GM23338 (cell line): ENCODE measurements around the gene POTEJ. TPM values are rescaled to one million over a fixed set of nuclear protein-coding genes. Genes with fewer than 3 reads are reported as not detected.
"Not testable (repeated sequence)": the region's sequence is repeated elsewhere in the genome, so short reads cannot be mapped to it uniquely, and the experiment has no call there.

Source experiments
- ATAC-seq: fragments of 200-7000 bp; cut with Tn5 transposase; 3 replicates; pipeline ENCODE4 v1.9.1; 2020
- DNase-seq: peaks from one replicate; pipeline ENCODE4 v3.0.0-alpha.2; 2015; ENCODE audit warnings: low spot score
- H2AFZ ChIP-seq: fragments of 200-600 bp; sonication (generic); 2 replicates; pipeline ENCODE4 v1.8.0; 2016; ENCODE audit warnings: antibody characterized with exemption, mild to moderate bottlenecking, moderate library complexity
- H3F3A ChIP-seq: fragments of 200-600 bp; sonication (generic); replicated peaks from 2 replicates; pipeline ENCODE4 v1.8.0; 2017; ENCODE audit warnings: antibody characterized with exemption, mixed run types, low read depth
- H3K27ac ChIP-seq: fragments of 200-600 bp; sonication (generic); 2 replicates; pipeline ENCODE4 v1.6.1; 2016; ENCODE audit warnings: low read depth
- H3K27me3 ChIP-seq: fragments of 200-600 bp; sonication (generic); 2 replicates; pipeline ENCODE4 v1.8.0; 2016; ENCODE audit warnings: mild to moderate bottlenecking, mixed run types, moderate library complexity; ENCODE audit not compliant: insufficient read depth
- H3K36me3 ChIP-seq: fragments of 200-600 bp; sonication (generic); 2 replicates; pipeline ENCODE4 v1.8.0; 2016; ENCODE audit warnings: mild to moderate bottlenecking; ENCODE audit not compliant: insufficient read depth
- H3K4me1 ChIP-seq: fragments of 200-600 bp; sonication (generic); 2 replicates; pipeline ENCODE4 v1.8.0; 2016; ENCODE audit warnings: mild to moderate bottlenecking, moderate library complexity; ENCODE audit not compliant: insufficient read depth
- H3K4me2 ChIP-seq: fragments of 200-600 bp; sonication (generic); 2 replicates; pipeline ENCODE4 v1.7.1; 2017; ENCODE audit warnings: mixed run types
- H3K4me3 ChIP-seq: fragments of 200-600 bp; sonication (generic); 2 replicates; pipeline ENCODE4 v1.6.1; 2016; ENCODE audit warnings: mixed run types
- H3K79me2 ChIP-seq: fragments of 200-600 bp; sonication (generic); replicated peaks from 2 replicates; pipeline ENCODE4 v1.8.0; 2017; ENCODE audit warnings: mild to moderate bottlenecking; ENCODE audit not compliant: insufficient read depth
- H3K9me2 ChIP-seq: fragments of 200-600 bp; sonication (generic); 2 replicates; pipeline ENCODE4 v1.8.0; 2017; ENCODE audit not compliant: insufficient read depth
- H4K20me1 ChIP-seq: fragments of 200-600 bp; sonication (generic); replicated peaks from 2 replicates; pipeline ENCODE4 v1.8.0; 2017; ENCODE audit warnings: mild to moderate bottlenecking; ENCODE audit not compliant: insufficient read depth
- H3K27ac Mint-ChIP-seq: 2 replicates; pipeline ENCODE4 v1.8.0; 2020; ENCODE audit warnings: inconsistent platforms, mild to moderate bottlenecking, moderate library complexity, mixed read lengths
- H3K27me3 Mint-ChIP-seq: 3 replicates; pipeline ENCODE4 v1.8.0; 2022; ENCODE audit warnings: low read depth, mild to moderate bottlenecking, moderate library complexity, mixed read lengths, inconsistent platforms; ENCODE audit not compliant: insufficient read depth, poor library complexity
- H3K36me3 Mint-ChIP-seq: 3 replicates; pipeline ENCODE4 v1.8.0; 2021; ENCODE audit warnings: low read depth, mild to moderate bottlenecking, inconsistent platforms, moderate library complexity, mixed read lengths
- H3K4me1 Mint-ChIP-seq: 3 replicates; pipeline ENCODE4 v1.8.0; 2020; ENCODE audit warnings: mild to moderate bottlenecking, inconsistent platforms, mixed read lengths
- H3K4me3 Mint-ChIP-seq: 3 replicates; pipeline ENCODE4 v1.8.0; 2021; ENCODE audit warnings: moderate library complexity, mild to moderate bottlenecking, inconsistent platforms, mixed read lengths
- H3K9me3 Mint-ChIP-seq: 3 replicates; pipeline ENCODE4 v1.8.0; 2020; ENCODE audit warnings: moderate library complexity, mild to moderate bottlenecking, inconsistent platforms, mixed read lengths
- POLR2AphosphoS5 ChIP-seq: IDR thresholded peaks from 2 replicates; pipeline ENCODE4 v1.6.1; 2016; ENCODE audit warnings: antibody characterized with exemption, low read depth
- polyA plus RNA-seq: library from polyadenylated mRNA; unstranded; fragments of >200 nt; fragmentation: Nextera tagmentation; extraction: Ambion mirVana; gene quantifications from 2 replicates; pipeline ENCODE4 v1.2.1, GENCODE V29; 2016
- small RNA-seq: library from RNA; depleted of rRNA; stranded (forward); fragments of <200 nt; gene quantifications from one replicate; pipeline ENCODE3, GENCODE V24; 2014; ENCODE audit warnings: low replicate concordance
- total RNA-seq: library from RNA; depleted of rRNA; stranded (reverse); fragments of >200 nt; shearing (Covaris generic); gene quantifications from 2 replicates; pipeline ENCODE4 v1.2.3, GENCODE V29; 2014; rRNA removed
- TF ChIP-seq, protein P1 (sequence below), 2 experiments: fragments of 200-600 bp in 1 of 2; sonication (generic) in 1 of 2; conservative IDR thresholded peaks; 2 replicates each; pipeline versions ENCODE4 v1.5.1 to v1.6.1; 2016 to 2017; ENCODE audit warnings: antibody characterized with exemption in 2 of 2, low read depth in 2 of 2, mild to moderate bottlenecking in 2 of 2, moderate library complexity in 1 of 2

POTEJ gene
- total and polyA plus RNA-seq, 2 experiments from 2014 or later: 0.06 to 0.63 TPM

DNA sequence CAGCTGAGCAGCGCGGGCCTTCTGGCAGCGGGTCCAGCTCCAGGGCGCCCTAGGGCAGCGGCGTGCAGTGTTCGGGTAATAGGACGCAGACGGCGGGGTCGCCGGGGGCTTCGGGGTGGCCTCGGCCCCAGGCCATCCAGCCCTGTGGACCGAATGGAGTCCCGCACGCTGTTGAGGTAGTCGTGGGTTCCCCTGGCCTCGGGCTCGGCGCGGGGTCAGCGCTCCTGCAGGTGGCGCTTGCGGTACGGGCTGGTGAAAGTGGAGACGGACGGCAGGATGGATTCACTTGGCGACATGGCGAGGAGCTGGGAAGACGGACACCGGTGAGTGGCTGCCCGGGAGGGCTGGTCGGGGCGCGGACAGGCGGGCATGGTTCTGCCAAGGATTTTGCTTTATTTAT is 82.2 kb downstream of the POTEJ start:
- not testable (repeated sequence) for H3K36me3 Mint-ChIP-seq, H3K4me1 ChIP-seq, H3K9me2 ChIP-seq, H3K4me1 Mint-ChIP-seq, H3K79me2 ChIP-seq, H3K27me3 Mint-ChIP-seq, H4K20me1 ChIP-seq, H3K36me3 ChIP-seq, H3K27me3 ChIP-seq, H3F3A ChIP-seq, H3K9me3 Mint-ChIP-seq, H3K27ac Mint-ChIP-seq, H3K27ac ChIP-seq
- TF ChIP-seq, protein P1, sequence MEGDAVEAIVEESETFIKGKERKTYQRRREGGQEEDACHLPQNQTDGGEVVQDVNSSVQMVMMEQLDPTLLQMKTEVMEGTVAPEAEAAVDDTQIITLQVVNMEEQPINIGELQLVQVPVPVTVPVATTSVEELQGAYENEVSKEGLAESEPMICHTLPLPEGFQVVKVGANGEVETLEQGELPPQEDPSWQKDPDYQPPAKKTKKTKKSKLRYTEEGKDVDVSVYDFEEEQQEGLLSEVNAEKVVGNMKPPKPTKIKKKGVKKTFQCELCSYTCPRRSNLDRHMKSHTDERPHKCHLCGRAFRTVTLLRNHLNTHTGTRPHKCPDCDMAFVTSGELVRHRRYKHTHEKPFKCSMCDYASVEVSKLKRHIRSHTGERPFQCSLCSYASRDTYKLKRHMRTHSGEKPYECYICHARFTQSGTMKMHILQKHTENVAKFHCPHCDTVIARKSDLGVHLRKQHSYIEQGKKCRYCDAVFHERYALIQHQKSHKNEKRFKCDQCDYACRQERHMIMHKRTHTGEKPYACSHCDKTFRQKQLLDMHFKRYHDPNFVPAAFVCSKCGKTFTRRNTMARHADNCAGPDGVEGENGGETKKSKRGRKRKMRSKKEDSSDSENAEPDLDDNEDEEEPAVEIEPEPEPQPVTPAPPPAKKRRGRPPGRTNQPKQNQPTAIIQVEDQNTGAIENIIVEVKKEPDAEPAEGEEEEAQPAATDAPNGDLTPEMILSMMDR (conservative IDR thresholded peaks at IDR 0.05; ENCODE audit: low read depth in 2 of 2): peak; percentile 42 to 80
- TF ChIP-seq POLR2AphosphoS5: 0 out of 2 replicates have a peak, but pooled peaks have one; percentile 20
- ATAC-seq (peak; percentile 83), DNase-seq (peak; percentile 76)
- H3K4me3 Mint-ChIP-seq: peak overlapping the region; percentile 83
- H2AFZ ChIP-seq: peak overlapping the region; percentile 83
- peak overlapping the region; percentile 78 for H3K4me2 ChIP-seq
- peak overlapping the region; percentile 61 for H3K4me3 ChIP-seq

DNA sequence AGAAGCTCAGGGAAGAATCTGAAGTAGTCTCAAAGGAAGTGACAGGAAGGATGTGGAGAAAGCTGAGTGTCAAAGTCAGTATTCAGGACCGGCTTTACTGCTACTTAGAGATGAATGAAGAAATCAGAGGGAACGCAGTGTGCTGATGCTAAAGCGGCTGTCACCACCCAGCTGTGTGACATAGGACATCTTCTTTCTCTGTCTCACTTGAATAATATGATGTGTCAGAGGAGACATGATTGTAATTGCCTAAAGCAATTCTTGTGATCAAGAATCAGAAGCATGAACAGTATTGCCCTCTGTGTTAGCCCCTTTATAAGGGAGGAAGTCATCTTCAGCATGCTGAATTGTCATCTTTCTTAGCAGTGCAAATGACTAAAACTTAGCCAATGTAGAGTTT is 92.0 kb downstream of the POTEJ start:
- DNase-seq, H3K4me3 ChIP-seq, H3F3A ChIP-seq, H3K4me1 Mint-ChIP-seq, H3K27me3 ChIP-seq, ATAC-seq, H3K4me3 Mint-ChIP-seq, H3K9me2 ChIP-seq, H3K9me3 Mint-ChIP-seq, H3K27ac ChIP-seq, H3K27ac Mint-ChIP-seq, H3K4me1 ChIP-seq, H3K79me2 ChIP-seq, H3K27me3 Mint-ChIP-seq, H3K36me3 ChIP-seq, H3K36me3 Mint-ChIP-seq, H2AFZ ChIP-seq, H4K20me1 ChIP-seq, H3K4me2 ChIP-seq: not testable (repeated sequence)

Small RNA genes lying within 50 kb of the gene (small RNA-seq; reads per million reads assigned to genes)
- not detected for gene RF00017
- not detected for gene RNU6-848P

Other genes starting within 250 kb of the POTEJ start
- gene POTEI, start 102.1 kb upstream of the POTEJ start, total RNA-seq: 0.08 and 0.56 TPM in 2 replicates
- gene POTEI, start 102.1 kb upstream of the POTEJ start, polyA plus RNA-seq: 0.24 and 0.30 TPM in 2 replicates
- gene CFC1B, start 90.2 kb upstream of the POTEJ start, total RNA-seq: not detected in 2 replicates
- gene CFC1B, start 90.2 kb upstream of the POTEJ start, polyA plus RNA-seq: not detected in 2 replicates
- gene CFC1, start 11.9 kb upstream of the POTEJ start, total RNA-seq: not detected in 2 replicates
- 0.28 and 0.66 TPM in 2 replicates for gene CFC1, start 11.9 kb upstream of the POTEJ start, polyA plus RNA-seq
- not detected in 2 replicates for gene GPR148, start 117.6 kb downstream of the POTEJ start, total RNA-seq
- 0.16 TPM in 1 of 2 replicates, not detected in the other for gene GPR148, start 117.6 kb downstream of the POTEJ start, polyA plus RNA-seq
- gene AMER3, start 144.1 kb downstream of the POTEJ start, total RNA-seq: 0.49 and 0.62 TPM in 2 replicates
- gene AMER3, start 144.1 kb downstream of the POTEJ start, polyA plus RNA-seq: 0.05 TPM in 1 of 2 replicates, not detected in the other
- 11.8 and 16.6 TPM in 2 replicates for gene ARHGEF4, start 225.5 kb downstream of the POTEJ start, total RNA-seq
- gene ARHGEF4, start 225.5 kb downstream of the POTEJ start, polyA plus RNA-seq: 4.6 and 6.9 TPM in 2 replicates